IMR-90 (cell line): Measurements from ENCODE around the gene MTR. TPM values are rescaled to one million over a fixed set of nuclear protein-coding genes. Genes with fewer than 3 reads are reported as not detected.

ENCODE experiments used
- ATAC-seq: fragments of 200-7000 bp; cut with Tn5 transposase; 2 replicates; pipeline ENCODE4 v1.9.1; 2020; ENCODE audit warnings: low read depth, mild to moderate bottlenecking, moderate library complexity
- BruUV-seq: library from RNA; stranded (reverse); fragments of 400-500 nt; replicated peaks from 2 replicates; lab custom pipeline; 2021; lab: Mats Ljungman, UMichigan
- CTCF ChIA-PET: fragments of 300-600 bp; formaldehyde crosslinking; extraction: SDS; loops from one replicate; lab custom pipeline; 2021; ENCODE audit warnings: antibody characterized with exemption; lab: Yijun Ruan, JAX
- POLR2A ChIA-PET: fragments of 300-600 bp; sonication (Branson Sonifier 250); formaldehyde crosslinking; loops from one replicate; lab custom pipeline; 2022; ENCODE audit warnings: antibody characterized with exemption; ENCODE audit not compliant: unreplicated experiment; lab: Charles Lee
- DNase-seq: peaks from one replicate; pipeline ENCODE4 v3.0.0; 2013
- H2AFZ ChIP-seq: replicated peaks from 2 replicates; pipeline ENCODE3; 2013; ENCODE audit warnings: low read length, mild to moderate bottlenecking; ENCODE audit not compliant: poor library complexity
- H2AK5ac ChIP-seq: 2 replicates; pipeline ENCODE4 v1.6.1; 2013; ENCODE audit warnings: low read depth, low read length, inconsistent platforms
- H2AK9ac ChIP-seq: replicated peaks from 2 replicates; pipeline ENCODE3; 2013; ENCODE audit warnings: mild to moderate bottlenecking, low read depth, low read length, moderate library complexity; ENCODE audit not compliant: poor library complexity
- H2BK120ac ChIP-seq: 2 replicates; pipeline ENCODE4 v1.6.1; 2013; ENCODE audit warnings: low read depth, low read length, inconsistent platforms
- H2BK15ac ChIP-seq: 3 replicates; pipeline ENCODE4 v1.6.1; 2013; ENCODE audit warnings: low read depth, low read length, inconsistent platforms
- H2BK20ac ChIP-seq: 2 replicates; pipeline ENCODE4 v1.6.1; 2013; ENCODE audit warnings: low read depth, mild to moderate bottlenecking, inconsistent platforms, low read length, moderate library complexity
- H2BK5ac ChIP-seq: 2 replicates; pipeline ENCODE4 v1.6.1; 2013; ENCODE audit warnings: mild to moderate bottlenecking, low read depth, low read length, inconsistent platforms; ENCODE audit not compliant: poor library complexity, severe bottlenecking
- H3K14ac ChIP-seq: replicated peaks from 2 replicates; pipeline ENCODE4 v1.6.1; 2013; ENCODE audit warnings: low read depth, low read length, inconsistent platforms
- H3K18ac ChIP-seq: 2 replicates; pipeline ENCODE4 v1.6.1; 2013; ENCODE audit warnings: low read depth, low read length, control low read depth
- H3K23ac ChIP-seq: 2 replicates; pipeline ENCODE4 v1.6.1; 2013; ENCODE audit warnings: low read depth, low read length, inconsistent platforms
- H3K27ac ChIP-seq: 2 replicates; pipeline ENCODE4 v1.5.1; 2013; ENCODE audit warnings: mild to moderate bottlenecking, control low read depth, low read length; ENCODE audit not compliant: insufficient read depth
- H3K27me3 ChIP-seq: 2 replicates; pipeline ENCODE4 v1.6.1; 2013; ENCODE audit warnings: low read length; ENCODE audit not compliant: control insufficient read depth, insufficient read depth
- H3K36me3 ChIP-seq: 2 replicates; pipeline ENCODE4 v1.6.1; 2013; ENCODE audit warnings: low read length, mixed read lengths; ENCODE audit not compliant: control insufficient read depth, insufficient read depth
- H3K4ac ChIP-seq: 2 replicates; pipeline ENCODE4 v1.6.1; 2013; ENCODE audit warnings: low read depth, low read length, inconsistent platforms
- H3K4me1 ChIP-seq: 2 replicates; pipeline ENCODE4 v1.6.1; 2013; ENCODE audit warnings: low read length, mixed read lengths; ENCODE audit not compliant: control insufficient read depth, insufficient read depth
- H3K4me2 ChIP-seq: 2 replicates; pipeline ENCODE4 v1.6.1; 2013; ENCODE audit warnings: low read depth, mild to moderate bottlenecking, control low read depth, low read length, moderate library complexity
- H3K4me3 ChIP-seq: 2 replicates; pipeline ENCODE4 v1.5.1; 2013; ENCODE audit warnings: low read depth, mild to moderate bottlenecking, control low read depth, low read length, moderate library complexity; ENCODE audit not compliant: insufficient read depth
- H3K56ac ChIP-seq: 2 replicates; pipeline ENCODE4 v1.6.1; 2013; ENCODE audit warnings: low read length, inconsistent platforms; ENCODE audit not compliant: insufficient read depth; ENCODE audit errors: extremely low read depth
- H3K79me1 ChIP-seq, 2 experiments: 2 replicates each; pipeline ENCODE4 v1.6.1; 2013; ENCODE audit warnings: low read length in 2 of 2, inconsistent platforms in 1 of 2, low read depth in 1 of 2
- H3K9ac ChIP-seq: 2 replicates; pipeline ENCODE4 v1.6.1; 2013; ENCODE audit warnings: low read depth, low read length, control low read depth
- H3K9me1 ChIP-seq: 2 replicates; pipeline ENCODE4 v1.6.1; 2013; ENCODE audit warnings: low read length, inconsistent platforms; ENCODE audit not compliant: insufficient read depth
- H3K9me3 ChIP-seq: 2 replicates; pipeline ENCODE4 v1.6.1; 2013; ENCODE audit warnings: low read length; ENCODE audit not compliant: control insufficient read depth, insufficient read depth
- H4K20me1 ChIP-seq: 2 replicates; pipeline ENCODE4 v1.6.1; 2013; ENCODE audit warnings: low read length, inconsistent platforms; ENCODE audit not compliant: insufficient read depth
- H4K5ac ChIP-seq: 2 replicates; pipeline ENCODE4 v1.6.1; 2013; ENCODE audit warnings: mild to moderate bottlenecking, low read depth, low read length, control low read depth
- H4K8ac ChIP-seq, 2 experiments: 2 replicates each; pipeline ENCODE4 v1.6.1; 2013; ENCODE audit warnings: low read depth in 2 of 2, low read length in 2 of 2, control low read depth in 1 of 2, inconsistent platforms in 1 of 2
- H4K91ac ChIP-seq: 2 replicates; pipeline ENCODE4 v1.6.1; 2013; ENCODE audit warnings: low read depth, low read length, inconsistent platforms; ENCODE audit not compliant: insufficient read depth
- BHLHE40 ChIP-seq: fragments of 150-350 bp; IDR thresholded peaks from 2 replicates; pipeline ENCODE4 v1.6.1; 2016; ENCODE audit warnings: mild to moderate bottlenecking, low read depth, low read length
- CEBPB ChIP-seq: IDR thresholded peaks from 2 replicates; pipeline ENCODE4 v1.6.1; 2012; ENCODE audit warnings: low read depth, low read length, improper control_type of control experiment
- CHD1 ChIP-seq: IDR thresholded peaks from 2 replicates; pipeline ENCODE4 v1.6.1; 2012; ENCODE audit warnings: low read depth, low read length, improper control_type of control experiment
- CTCF ChIP-seq: conservative IDR thresholded peaks from 2 replicates; pipeline ENCODE4 v1.5.1; 2012; ENCODE audit warnings: mild to moderate bottlenecking, low read depth, low read length, improper control_type of control experiment
- ELK1 ChIP-seq: fragments of 150-350 bp; IDR thresholded peaks from 2 replicates; pipeline ENCODE4 v1.6.1; 2016; ENCODE audit warnings: low read depth, mild to moderate bottlenecking, low read length, moderate library complexity, borderline replicate concordance
- FOS ChIP-seq: fragments of 150-350 bp; IDR thresholded peaks from 2 replicates; pipeline ENCODE4 v1.6.1; 2016; ENCODE audit warnings: low read depth, low read length
- MAFK ChIP-seq: IDR thresholded peaks from 2 replicates; pipeline ENCODE4 v1.6.1; 2012; ENCODE audit warnings: low read depth, low read length, improper control_type of control experiment
- MAZ ChIP-seq: IDR thresholded peaks from 2 replicates; pipeline ENCODE4 v1.6.1; 2012; ENCODE audit warnings: low read depth, mild to moderate bottlenecking, low read length, improper control_type of control experiment, moderate library complexity, borderline replicate concordance
- MXI1 ChIP-seq: IDR thresholded peaks from 2 replicates; pipeline ENCODE4 v1.6.1; 2012; ENCODE audit warnings: low read depth, mild to moderate bottlenecking, low read length, moderate library complexity, borderline replicate concordance
- NFE2L2 ChIP-seq: fragments of 150-350 bp; IDR thresholded peaks from 2 replicates; pipeline ENCODE4 v1.6.1; 2016; ENCODE audit warnings: low read depth, mild to moderate bottlenecking, low read length
- POLR2A ChIP-seq: IDR thresholded peaks from 2 replicates; pipeline ENCODE4 v1.6.1; 2012; ENCODE audit warnings: mild to moderate bottlenecking, low read depth, low read length
- RAD21 ChIP-seq: IDR thresholded peaks from 2 replicates; pipeline ENCODE4 v1.6.1; 2012; ENCODE audit warnings: low read length, improper control_type of control experiment
- RCOR1 ChIP-seq: IDR thresholded peaks from 2 replicates; pipeline ENCODE4 v1.6.1; 2012; ENCODE audit warnings: mild to moderate bottlenecking, low read length, improper control_type of control experiment; ENCODE audit not compliant: insufficient replicate concordance
- RFX5 ChIP-seq: IDR thresholded peaks from 2 replicates; pipeline ENCODE4 v1.8.0; 2012; ENCODE audit warnings: low read depth, mild to moderate bottlenecking, low read length, moderate library complexity
- SMC3 ChIP-seq: fragments of 150-350 bp; IDR thresholded peaks from 2 replicates; pipeline ENCODE4 v1.6.1; 2016; ENCODE audit warnings: low read depth, mild to moderate bottlenecking, antibody characterized with exemption, low read length, moderate library complexity
- WGBS, 2 experiments: methylation state at CpG; one replicate each; pipeline versions ENCODE4 v1.1.5 to v1.1.7; 2013; ENCODE audit warnings: missing lambda C conversion rate in 2 of 2; ENCODE audit not compliant: insufficient read length in 1 of 2; ENCODE audit errors: extremely low coverage in 2 of 2; 5-methylcytosine and 5-hydroxymethylcytosine counted together
- dilution Hi-C: fragments of 300-500 bp; cut with HindIII; formaldehyde crosslinking; loops from one replicate; pipeline ENCODE4 v1.14.3; 2018; ENCODE audit warnings: low sequenced_read_pairs; ENCODE audit not compliant: unreplicated experiment
- in situ Hi-C: fragments of 300-500 bp; cut with MboI; formaldehyde crosslinking; loops from 3 replicates; pipeline ENCODE4 v1.14.3; 2019; ENCODE audit warnings: low sequenced_read_pairs, inconsistent platforms, mixed read lengths
- intact Hi-C: fragments of 100-400 bp; cut with micrococcal nuclease; formaldehyde crosslinking; loops from 2 replicates; pipeline ENCODE4 v1.10.0; 2022
- polyA plus RNA-seq, 3 experiments: library from polyadenylated mRNA; depleted of rRNA; stranded (reverse); fragments of >200 nt; gene quantifications; 2 replicates each; pipeline ENCODE4 v1.2.3, GENCODE V29; 2012; ENCODE audit warnings: low replicate concordance in 1 of 3
- total RNA-seq: library from RNA; depleted of rRNA; stranded (reverse); fragments of >200 nt; gene quantifications from 2 replicates; pipeline ENCODE4 v1.2.3, GENCODE V29; 2012
- TF ChIP-seq, protein P1 (sequence below): fragments of 150-350 bp; IDR thresholded peaks from 2 replicates; pipeline ENCODE4 v1.6.1; 2017; ENCODE audit warnings: mild to moderate bottlenecking, antibody characterized with exemption, low read length, low read depth

The MTR gene
- total and polyA plus RNA-seq, 2 of the 4 experiments (the other 2 are of a cell fraction) = 7.7 to 31.0 TPM

DNA sequence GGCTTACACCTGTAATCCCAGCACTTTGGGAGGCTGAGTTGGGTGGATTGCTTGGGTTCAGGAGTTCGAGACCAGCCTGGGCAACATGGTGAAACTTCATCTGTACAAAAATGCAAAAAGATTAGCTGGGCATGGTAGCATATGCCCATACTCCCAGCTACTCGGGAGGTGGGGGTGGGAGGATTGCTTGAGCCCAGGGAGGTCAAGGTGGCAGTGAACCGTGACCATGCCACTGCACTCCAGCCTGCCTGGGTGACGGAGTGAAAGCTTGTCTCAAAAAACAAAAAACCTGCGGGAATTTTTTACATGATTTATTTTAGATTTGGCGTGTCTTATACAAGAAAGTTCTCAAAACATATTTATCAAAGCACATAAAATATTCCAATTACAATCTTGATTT is 27.8 kb upstream of the MTR start:
- Histone ChIP-seq H3K14ac (no peak overlapping the region), H3K4me1 (no peaks in the 10 kb centered on the region), H4K8ac (no peak overlapping the region), H3K4ac (no peak overlapping the region), H3K27me3 (peaks cover 2% of the 10 kb centered on the region; the same call in 1 of the 2 replicates), H3K4me2 (no peak overlapping the region), H3K36me3 (no peaks in the 10 kb centered on the region), H2BK15ac (no peak overlapping the region), H4K20me1 (no peaks in the 10 kb centered on the region), H3K9me1 (no peaks in the 10 kb centered on the region), H2AK9ac (no peak overlapping the region), H3K18ac (no peak overlapping the region), H3K79me1 (no peaks in the 10 kb centered on the region), H2BK20ac (no peak overlapping the region), H3K23ac (no peak overlapping the region), H3K56ac (no peak overlapping the region), H4K5ac (no peak overlapping the region), H3K4me3 (no peak overlapping the region), H3K9ac (no peak overlapping the region), H2BK120ac (no peak overlapping the region), H2AFZ (no peak overlapping the region), H2BK5ac (no peak overlapping the region), H3K9me3 (no peaks in the 10 kb centered on the region), H3K27ac (no peak overlapping the region), H4K91ac (no peak overlapping the region), H2AK5ac (no peak overlapping the region)
- dilution Hi-C loops = no loop called here
- no CpG with 5 or more reads among the region's 6 CpGs for WGBS, 2 experiments
- ATAC-seq (no peak), DNase-seq (no peak)
- ChIA-PET POLR2A (no interaction called here), CTCF (interaction anchor here (1.8 kb wide), 1 partner anchor 8 kb away, joined by 13 read pairs; no protein-coding TSS in a partner anchor)
- BruUV-seq = no TSS peak
- in situ Hi-C loops = loop anchor here (25.0 kb wide), 1 partner anchor 620 kb away; no protein-coding TSS in a partner anchor
- intact Hi-C loops = no loop called here
- no peak for TF ChIP-seq MXI1
- no peak for TF ChIP-seq RCOR1
- no peak for TF ChIP-seq CHD1
- TF ChIP-seq BHLHE40 = no peak
- TF ChIP-seq CEBPB = no peak
- TF ChIP-seq, protein P1, sequence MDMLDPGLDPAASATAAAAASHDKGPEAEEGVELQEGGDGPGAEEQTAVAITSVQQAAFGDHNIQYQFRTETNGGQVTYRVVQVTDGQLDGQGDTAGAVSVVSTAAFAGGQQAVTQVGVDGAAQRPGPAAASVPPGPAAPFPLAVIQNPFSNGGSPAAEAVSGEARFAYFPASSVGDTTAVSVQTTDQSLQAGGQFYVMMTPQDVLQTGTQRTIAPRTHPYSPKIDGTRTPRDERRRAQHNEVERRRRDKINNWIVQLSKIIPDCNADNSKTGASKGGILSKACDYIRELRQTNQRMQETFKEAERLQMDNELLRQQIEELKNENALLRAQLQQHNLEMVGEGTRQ = no peak
- TF ChIP-seq RFX5 = no peak
- TF ChIP-seq ELK1 = no peak
- TF ChIP-seq POLR2A = no peak
- no peak for TF ChIP-seq RAD21
- no peak for TF ChIP-seq MAFK
- no peak for TF ChIP-seq SMC3
- no peak for TF ChIP-seq MAZ
- no peak for TF ChIP-seq FOS
- no peak for TF ChIP-seq CTCF
- no peak for TF ChIP-seq NFE2L2
